ENCODE data around the gene SKIDA1. TPM values are rescaled to one million over a fixed set of nuclear protein-coding genes. Genes with fewer than 3 reads are reported as not detected.

Gene SKIDA1
- total and polyA plus RNA-seq, 2 experiments from 2014 or later, result 1.5 to 3.5 TPM

DNA sequence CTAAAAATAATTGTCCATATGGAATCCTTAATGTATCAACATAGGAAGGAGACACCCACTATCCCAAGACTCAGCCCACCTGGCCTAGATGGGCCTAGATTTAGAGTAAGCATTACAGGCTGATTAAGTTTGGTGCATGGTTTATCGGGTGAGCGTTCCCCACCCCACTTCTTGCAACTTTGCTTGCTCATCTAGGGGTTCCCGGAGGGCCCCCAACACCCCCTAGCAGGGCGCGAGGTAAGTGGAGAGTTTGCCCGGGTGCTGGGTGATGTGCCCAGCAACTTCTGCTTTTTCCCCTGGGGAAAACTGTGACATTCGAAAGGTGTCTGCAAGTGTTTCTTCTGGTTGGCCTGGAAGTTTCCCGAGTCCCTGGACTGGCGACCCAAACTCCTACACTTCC is 31.7 kb downstream of the SKIDA1 start:
- peak overlapping the region; percentile 56 for H2AFZ ChIP-seq
- peaks cover 38% of the 10 kb centered on the region for H3K27me3 Mint-ChIP-seq (ENCODE audit: insufficient read depth, low read depth, poor library complexity)

More for the DNA sequence above, 31.7 kb downstream of the SKIDA1 start:
- H3K4me3 Mint-ChIP-seq, result peak overlapping the region; percentile 64
- no peaks in the 10 kb centered on the region for H4K20me1 ChIP-seq (replicated peaks; ENCODE audit: insufficient read depth)
- peaks cover 5% of the 10 kb centered on the region; the same call in 1 of the 2 replicates for H3F3A ChIP-seq (replicated peaks; ENCODE audit: low read depth)
- no peak for DNase-seq (ENCODE audit: low spot score)
- H3K27me3 ChIP-seq (ENCODE audit: insufficient read depth), result peaks cover 36% of the 10 kb centered on the region
- no peaks in the 10 kb centered on the region for H3K36me3 ChIP-seq (ENCODE audit: insufficient read depth)
- TF ChIP-seq, protein P1, sequence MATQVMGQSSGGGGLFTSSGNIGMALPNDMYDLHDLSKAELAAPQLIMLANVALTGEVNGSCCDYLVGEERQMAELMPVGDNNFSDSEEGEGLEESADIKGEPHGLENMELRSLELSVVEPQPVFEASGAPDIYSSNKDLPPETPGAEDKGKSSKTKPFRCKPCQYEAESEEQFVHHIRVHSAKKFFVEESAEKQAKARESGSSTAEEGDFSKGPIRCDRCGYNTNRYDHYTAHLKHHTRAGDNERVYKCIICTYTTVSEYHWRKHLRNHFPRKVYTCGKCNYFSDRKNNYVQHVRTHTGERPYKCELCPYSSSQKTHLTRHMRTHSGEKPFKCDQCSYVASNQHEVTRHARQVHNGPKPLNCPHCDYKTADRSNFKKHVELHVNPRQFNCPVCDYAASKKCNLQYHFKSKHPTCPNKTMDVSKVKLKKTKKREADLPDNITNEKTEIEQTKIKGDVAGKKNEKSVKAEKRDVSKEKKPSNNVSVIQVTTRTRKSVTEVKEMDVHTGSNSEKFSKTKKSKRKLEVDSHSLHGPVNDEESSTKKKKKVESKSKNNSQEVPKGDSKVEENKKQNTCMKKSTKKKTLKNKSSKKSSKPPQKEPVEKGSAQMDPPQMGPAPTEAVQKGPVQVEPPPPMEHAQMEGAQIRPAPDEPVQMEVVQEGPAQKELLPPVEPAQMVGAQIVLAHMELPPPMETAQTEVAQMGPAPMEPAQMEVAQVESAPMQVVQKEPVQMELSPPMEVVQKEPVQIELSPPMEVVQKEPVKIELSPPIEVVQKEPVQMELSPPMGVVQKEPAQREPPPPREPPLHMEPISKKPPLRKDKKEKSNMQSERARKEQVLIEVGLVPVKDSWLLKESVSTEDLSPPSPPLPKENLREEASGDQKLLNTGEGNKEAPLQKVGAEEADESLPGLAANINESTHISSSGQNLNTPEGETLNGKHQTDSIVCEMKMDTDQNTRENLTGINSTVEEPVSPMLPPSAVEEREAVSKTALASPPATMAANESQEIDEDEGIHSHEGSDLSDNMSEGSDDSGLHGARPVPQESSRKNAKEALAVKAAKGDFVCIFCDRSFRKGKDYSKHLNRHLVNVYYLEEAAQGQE (IDR thresholded peaks at IDR 0.05; ENCODE audit: unreplicated experiment), result no peak
- TF ChIP-seq, protein P2, sequence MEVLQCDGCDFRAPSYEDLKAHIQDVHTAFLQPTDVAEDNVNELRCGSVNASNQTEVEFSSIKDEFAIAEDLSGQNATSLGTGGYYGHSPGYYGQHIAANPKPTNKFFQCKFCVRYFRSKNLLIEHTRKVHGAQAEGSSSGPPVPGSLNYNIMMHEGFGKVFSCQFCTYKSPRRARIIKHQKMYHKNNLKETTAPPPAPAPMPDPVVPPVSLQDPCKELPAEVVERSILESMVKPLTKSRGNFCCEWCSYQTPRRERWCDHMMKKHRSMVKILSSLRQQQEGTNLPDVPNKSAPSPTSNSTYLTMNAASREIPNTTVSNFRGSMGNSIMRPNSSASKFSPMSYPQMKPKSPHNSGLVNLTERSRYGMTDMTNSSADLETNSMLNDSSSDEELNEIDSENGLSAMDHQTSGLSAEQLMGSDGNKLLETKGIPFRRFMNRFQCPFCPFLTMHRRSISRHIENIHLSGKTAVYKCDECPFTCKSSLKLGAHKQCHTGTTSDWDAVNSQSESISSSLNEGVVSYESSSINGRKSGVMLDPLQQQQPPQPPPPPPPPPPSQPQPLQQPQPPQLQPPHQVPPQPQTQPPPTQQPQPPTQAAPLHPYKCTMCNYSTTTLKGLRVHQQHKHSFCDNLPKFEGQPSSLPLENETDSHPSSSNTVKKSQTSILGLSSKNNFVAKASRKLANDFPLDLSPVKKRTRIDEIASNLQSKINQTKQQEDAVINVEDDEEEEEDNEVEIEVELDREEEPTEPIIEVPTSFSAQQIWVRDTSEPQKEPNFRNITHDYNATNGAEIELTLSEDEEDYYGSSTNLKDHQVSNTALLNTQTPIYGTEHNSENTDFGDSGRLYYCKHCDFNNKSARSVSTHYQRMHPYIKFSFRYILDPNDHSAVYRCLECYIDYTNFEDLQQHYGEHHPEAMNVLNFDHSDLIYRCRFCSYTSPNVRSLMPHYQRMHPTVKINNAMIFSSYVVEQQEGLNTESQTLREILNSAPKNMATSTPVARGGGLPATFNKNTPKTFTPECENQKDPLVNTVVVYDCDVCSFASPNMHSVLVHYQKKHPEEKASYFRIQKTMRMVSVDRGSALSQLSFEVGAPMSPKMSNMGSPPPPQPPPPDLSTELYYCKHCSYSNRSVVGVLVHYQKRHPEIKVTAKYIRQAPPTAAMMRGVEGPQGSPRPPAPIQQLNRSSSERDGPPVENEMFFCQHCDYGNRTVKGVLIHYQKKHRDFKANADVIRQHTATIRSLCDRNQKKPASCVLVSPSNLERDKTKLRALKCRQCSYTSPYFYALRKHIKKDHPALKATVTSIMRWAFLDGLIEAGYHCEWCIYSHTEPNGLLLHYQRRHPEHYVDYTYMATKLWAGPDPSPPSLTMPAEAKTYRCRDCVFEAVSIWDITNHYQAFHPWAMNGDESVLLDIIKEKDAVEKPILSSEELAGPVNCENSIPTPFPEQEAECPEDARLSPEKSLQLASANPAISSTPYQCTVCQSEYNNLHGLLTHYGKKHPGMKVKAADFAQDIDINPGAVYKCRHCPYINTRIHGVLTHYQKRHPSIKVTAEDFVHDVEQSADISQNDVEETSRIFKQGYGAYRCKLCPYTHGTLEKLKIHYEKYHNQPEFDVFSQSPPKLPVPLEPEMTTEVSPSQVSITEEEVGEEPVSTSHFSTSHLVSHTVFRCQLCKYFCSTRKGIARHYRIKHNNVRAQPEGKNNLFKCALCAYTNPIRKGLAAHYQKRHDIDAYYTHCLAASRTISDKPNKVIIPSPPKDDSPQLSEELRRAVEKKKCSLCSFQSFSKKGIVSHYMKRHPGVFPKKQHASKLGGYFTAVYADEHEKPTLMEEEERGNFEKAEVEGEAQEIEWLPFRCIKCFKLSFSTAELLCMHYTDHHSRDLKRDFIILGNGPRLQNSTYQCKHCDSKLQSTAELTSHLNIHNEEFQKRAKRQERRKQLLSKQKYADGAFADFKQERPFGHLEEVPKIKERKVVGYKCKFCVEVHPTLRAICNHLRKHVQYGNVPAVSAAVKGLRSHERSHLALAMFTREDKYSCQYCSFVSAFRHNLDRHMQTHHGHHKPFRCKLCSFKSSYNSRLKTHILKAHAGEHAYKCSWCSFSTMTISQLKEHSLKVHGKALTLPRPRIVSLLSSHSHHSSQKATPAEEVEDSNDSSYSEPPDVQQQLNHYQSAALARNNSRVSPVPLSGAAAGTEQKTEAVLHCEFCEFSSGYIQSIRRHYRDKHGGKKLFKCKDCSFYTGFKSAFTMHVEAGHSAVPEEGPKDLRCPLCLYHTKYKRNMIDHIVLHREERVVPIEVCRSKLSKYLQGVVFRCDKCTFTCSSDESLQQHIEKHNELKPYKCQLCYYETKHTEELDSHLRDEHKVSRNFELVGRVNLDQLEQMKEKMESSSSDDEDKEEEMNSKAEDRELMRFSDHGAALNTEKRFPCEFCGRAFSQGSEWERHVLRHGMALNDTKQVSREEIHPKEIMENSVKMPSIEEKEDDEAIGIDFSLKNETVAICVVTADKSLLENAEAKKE (CRISPR knock-in tag; IDR thresholded peaks at IDR 0.05), result no peak
- TF ChIP-seq, protein P3, sequence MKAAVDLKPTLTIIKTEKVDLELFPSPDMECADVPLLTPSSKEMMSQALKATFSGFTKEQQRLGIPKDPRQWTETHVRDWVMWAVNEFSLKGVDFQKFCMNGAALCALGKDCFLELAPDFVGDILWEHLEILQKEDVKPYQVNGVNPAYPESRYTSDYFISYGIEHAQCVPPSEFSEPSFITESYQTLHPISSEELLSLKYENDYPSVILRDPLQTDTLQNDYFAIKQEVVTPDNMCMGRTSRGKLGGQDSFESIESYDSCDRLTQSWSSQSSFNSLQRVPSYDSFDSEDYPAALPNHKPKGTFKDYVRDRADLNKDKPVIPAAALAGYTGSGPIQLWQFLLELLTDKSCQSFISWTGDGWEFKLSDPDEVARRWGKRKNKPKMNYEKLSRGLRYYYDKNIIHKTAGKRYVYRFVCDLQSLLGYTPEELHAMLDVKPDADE (IDR thresholded peaks at IDR 0.05), result no peak
- TF ChIP-seq CTCF (conservative IDR thresholded peaks at IDR 0.05; ENCODE audit: low read depth in 2 of 2) (no peak), EZH2phosphoT487 (IDR thresholded peaks at IDR 0.05; ENCODE audit: unreplicated experiment) (no peak), POLR2AphosphoS5 (IDR thresholded peaks at IDR 0.05; ENCODE audit: low read depth) (no peak), NANOG (IDR thresholded peaks at IDR 0.05; ENCODE audit: borderline replicate concordance) (no peak), EZH2 (IDR thresholded peaks at IDR 0.05; ENCODE audit: low read depth, unreplicated experiment) (no peak)
- no peaks in the 10 kb centered on the region for H3K9me3 Mint-ChIP-seq
- ATAC-seq, result no peak
- peaks cover 27% of the 10 kb centered on the region for H3K4me1 ChIP-seq (ENCODE audit: insufficient read depth)
- H3K4me3 ChIP-seq, result peak overlapping the region; percentile 76
- H3K9me2 ChIP-seq (ENCODE audit: insufficient read depth), result no peaks in the 10 kb centered on the region
- H3K27ac ChIP-seq (ENCODE audit: low read depth), result no peak overlapping the region
- H3K4me2 ChIP-seq, result peak overlapping the region; percentile 78
- H3K27ac Mint-ChIP-seq, result no peak overlapping the region
- H3K4me1 Mint-ChIP-seq, result peaks cover 41% of the 10 kb centered on the region
- peaks cover 4% of the 10 kb centered on the region; the same call in 1 of the 2 replicates for H3K79me2 ChIP-seq (replicated peaks; ENCODE audit: insufficient read depth)
- H3K36me3 Mint-ChIP-seq (ENCODE audit: low read depth), result peaks cover 2% of the 10 kb centered on the region
